SK-N-SH (cell line): ENCODE measurements around the gene GPR61. TPM values are rescaled to one million over a fixed set of nuclear protein-coding genes. Genes with fewer than 3 reads are reported as not detected.

ENCODE experiments used
- CTCF ChIA-PET: fragments of 300-600, 350-600 bp; formaldehyde crosslinking; extraction: SDS; loops from one replicate; lab custom pipeline; 2021; lab: Yijun Ruan, JAX
- POLR2A ChIA-PET: fragments of 350-600 bp; sonication (Branson Sonifier 250); formaldehyde crosslinking; extraction: SDS; loops from one replicate; lab custom pipeline; 2020; ENCODE audit warnings: antibody characterized with exemption, inconsistent platforms; lab: Yijun Ruan, JAX
- DNase-seq: peaks from one replicate; pipeline ENCODE4 v3.0.0; 2012
- H2AFZ ChIP-seq: fragments of 200-600 bp; sonication (generic); 2 replicates; pipeline ENCODE4 v1.8.1; 2016; ENCODE audit warnings: antibody characterized with exemption, mild to moderate bottlenecking, low read depth
- H3F3A ChIP-seq: fragments of 200-600 bp; sonication (generic); replicated peaks from 2 replicates; pipeline ENCODE3; 2016; ENCODE audit warnings: antibody characterized with exemption, mild to moderate bottlenecking; ENCODE audit not compliant: insufficient read depth
- H3K27ac ChIP-seq, 2 experiments: fragments of 200-500 bp in 1 of 2; fragments of 200-600 bp in 1 of 2; sonication (Bioruptor generic) in 1 of 2; sonication (generic), shearing (Covaris generic) in 1 of 2; 2 replicates each; pipeline versions ENCODE4 v1.5.1 to v1.6.1; 2014 to 2016; ENCODE audit warnings: low read depth in 2 of 2, inconsistent platforms in 1 of 2, low read length in 1 of 2, mild to moderate bottlenecking in 1 of 2, mixed read lengths in 1 of 2
- H3K27me3 ChIP-seq: fragments of 200-600 bp; sonication (generic), shearing (Covaris generic); 2 replicates; pipeline ENCODE4 v1.6.1; 2016; ENCODE audit warnings: mixed run types; ENCODE audit not compliant: insufficient read depth
- H3K36me3 ChIP-seq, 2 experiments: fragments of 200-500 bp in 1 of 2; fragments of 200-600 bp in 1 of 2; sonication (Bioruptor generic) in 1 of 2; sonication (generic) in 1 of 2; replicated peaks in 1 of 2; 2 replicates each; pipeline versions ENCODE3 to v1.5.1; 2014 to 2016; ENCODE audit warnings: low read length in 1 of 2, mild to moderate bottlenecking in 1 of 2; ENCODE audit not compliant: insufficient read depth in 2 of 2, control insufficient read depth in 1 of 2
- H3K4me1 ChIP-seq, 2 experiments: fragments of 200-500 bp in 1 of 2; fragments of 200-600 bp in 1 of 2; sonication (Bioruptor generic) in 1 of 2; sonication (generic), shearing (Covaris generic) in 1 of 2; 2 replicates each; pipeline versions ENCODE4 v1.5.1 to v1.6.1; 2014 to 2016; ENCODE audit warnings: low read depth in 1 of 2, low read length in 1 of 2, mixed run types in 1 of 2; ENCODE audit not compliant: insufficient read depth in 2 of 2, control insufficient read depth in 1 of 2
- H3K4me2 ChIP-seq: fragments of 200-600 bp; sonication (generic), shearing (Covaris generic); 2 replicates; pipeline ENCODE4 v1.6.1; 2017; ENCODE audit warnings: mixed run types
- H3K4me3 ChIP-seq, 2 experiments: fragments of 200-500 bp in 1 of 2; fragments of 200-600 bp in 1 of 2; sonication (Bioruptor generic) in 1 of 2; sonication (generic), shearing (Covaris generic) in 1 of 2; 2 replicates each; pipeline versions ENCODE4 v1.5.1 to v1.8.1; 2014 to 2016; ENCODE audit warnings: low read depth in 2 of 2, inconsistent platforms in 1 of 2, low read length in 1 of 2, mild to moderate bottlenecking in 1 of 2, mixed read lengths in 1 of 2, moderate library complexity in 1 of 2
- H3K79me2 ChIP-seq: fragments of 200-600 bp; sonication (generic); 2 replicates; pipeline ENCODE4 v1.8.1; 2017; ENCODE audit warnings: mild to moderate bottlenecking; ENCODE audit not compliant: insufficient read depth
- H3K9ac ChIP-seq: fragments of 200-600 bp; sonication (generic); 2 replicates; pipeline ENCODE4 v1.6.1; 2017; ENCODE audit warnings: mixed run types
- H3K9me2 ChIP-seq: fragments of 200-600 bp; sonication (generic); 2 replicates; pipeline ENCODE4 v1.6.1; 2017; ENCODE audit warnings: mixed run types
- H3K9me3 ChIP-seq: fragments of 200-600 bp; sonication (generic); 2 replicates; pipeline ENCODE4 v1.6.1; 2017; ENCODE audit warnings: mixed run types, mild to moderate bottlenecking, moderate library complexity
- H4K20me1 ChIP-seq: fragments of 200-600 bp; sonication (generic); 2 replicates; pipeline ENCODE4 v1.6.1; 2017; ENCODE audit warnings: mild to moderate bottlenecking, mixed run types; ENCODE audit not compliant: insufficient read depth
- ELF1 ChIP-seq: IDR thresholded peaks from 2 replicates; pipeline ENCODE4 v1.4.0; 2012
- EP300 ChIP-seq, 2 experiments: IDR thresholded peaks; 2 replicates each; pipeline versions ENCODE4 v1.4.0 to v1.6.1; 2012; ENCODE audit warnings: borderline replicate concordance in 1 of 2, low read depth in 1 of 2, low read length in 1 of 2
- EZH2phosphoT487 ChIP-seq: fragments of 200-600 bp; sonication (generic); IDR thresholded peaks from 2 replicates; pipeline ENCODE4 v1.6.1; 2017; ENCODE audit warnings: low read depth, mixed run types, mild to moderate bottlenecking, antibody characterized with exemption, moderate library complexity, borderline replicate concordance
- FOXJ3 ChIP-seq: sonication (generic); formaldehyde crosslinking; IDR thresholded peaks from 2 replicates; pipeline ENCODE4 v1.5.1; 2020; ENCODE audit warnings: mild to moderate bottlenecking, missing genetic modification reagents
- FOXM1 ChIP-seq: IDR thresholded peaks from 2 replicates; pipeline ENCODE4 v1.4.0; 2012; ENCODE audit warnings: low read depth, mild to moderate bottlenecking
- GABPA ChIP-seq: IDR thresholded peaks from 2 replicates; pipeline ENCODE4 v1.4.0; 2012; ENCODE audit warnings: low read depth, mild to moderate bottlenecking
- GATA2 ChIP-seq: sonication (generic); formaldehyde crosslinking; IDR thresholded peaks from 2 replicates; pipeline ENCODE4 v1.5.0; 2020; ENCODE audit warnings: mild to moderate bottlenecking, missing genetic modification reagents
- JUND ChIP-seq: IDR thresholded peaks from 2 replicates; pipeline ENCODE4 v1.4.0; 2012
- MXI1 ChIP-seq: IDR thresholded peaks from 2 replicates; pipeline ENCODE4 v1.6.1; 2012; ENCODE audit warnings: mild to moderate bottlenecking, low read depth, low read length, improper control_type of control experiment
- NFIC ChIP-seq: IDR thresholded peaks from 2 replicates; pipeline ENCODE4 v1.4.0; 2012; ENCODE audit warnings: borderline replicate concordance
- NRF1 ChIP-seq: IDR thresholded peaks from 2 replicates; pipeline ENCODE4 v1.6.1; 2012; ENCODE audit warnings: low read depth, mild to moderate bottlenecking, low read length
- POLR2AphosphoS5 ChIP-seq: IDR thresholded peaks from 2 replicates; pipeline ENCODE4 v1.6.1; 2012; ENCODE audit warnings: low read depth, low read length
- RFX5 ChIP-seq: IDR thresholded peaks from 2 replicates; pipeline ENCODE4 v1.6.1; 2012; ENCODE audit warnings: mild to moderate bottlenecking, improper control_type of control experiment, low read length
- RXRA ChIP-seq: IDR thresholded peaks from 2 replicates; pipeline ENCODE4 v1.4.0; 2012; ENCODE audit warnings: low read depth, mild to moderate bottlenecking, borderline replicate concordance
- SIN3A ChIP-seq: IDR thresholded peaks from 2 replicates; pipeline ENCODE4 v1.6.1; 2012; ENCODE audit warnings: low read depth, mild to moderate bottlenecking, low read length, moderate library complexity, borderline replicate concordance
- TAF1 ChIP-seq: IDR thresholded peaks from 2 replicates; pipeline ENCODE4 v1.6.1; 2012; ENCODE audit warnings: low read depth, mild to moderate bottlenecking, low read length, moderate library complexity, borderline replicate concordance
- TCF12 ChIP-seq: IDR thresholded peaks from 2 replicates; pipeline ENCODE4 v1.4.0; 2012
- TEAD4 ChIP-seq: IDR thresholded peaks from 2 replicates; pipeline ENCODE4 v1.4.0; 2012; ENCODE audit warnings: mild to moderate bottlenecking, borderline replicate concordance; ENCODE audit not compliant: insufficient read depth
- YY1 ChIP-seq: IDR thresholded peaks from 2 replicates; pipeline ENCODE4 v1.4.0; 2012; ENCODE audit warnings: low read depth, mild to moderate bottlenecking
- WGBS: methylation state at CpG from one replicate; pipeline ENCODE4 v1.1.6; 2017; ENCODE audit warnings: low lambda C conversion rate; 5-methylcytosine and 5-hydroxymethylcytosine counted together
- polyA plus RNA-seq, 3 experiments: library from polyadenylated mRNA; depleted of rRNA; stranded (reverse); fragments of >200 nt; gene quantifications; 2 replicates each; pipeline ENCODE4 v1.2.3, GENCODE V29; 2012
- TF ChIP-seq, protein P1 (sequence below): fragments of 150-350 bp; IDR thresholded peaks from 2 replicates; pipeline ENCODE4 v1.6.1; 2016; ENCODE audit warnings: mild to moderate bottlenecking, low read depth, low read length
- TF ChIP-seq, protein P2 (sequence below): fragments of 150-350 bp; IDR thresholded peaks from 2 replicates; pipeline ENCODE4 v1.6.1; 2017; ENCODE audit warnings: antibody characterized with exemption, low read length, low read depth, borderline replicate concordance
- TF ChIP-seq, protein P3 (sequence below): IDR thresholded peaks from 2 replicates; pipeline ENCODE4; 2012
- TF ChIP-seq, protein P4 (sequence below): IDR thresholded peaks from 2 replicates; pipeline ENCODE4 v1.4.0; 2012; ENCODE audit warnings: low read depth, borderline replicate concordance
- TF ChIP-seq, protein P5 (sequence below): IDR thresholded peaks from 2 replicates; pipeline ENCODE4 v1.4.0; 2012; ENCODE audit warnings: low read depth
- TF ChIP-seq, protein P6 (sequence below): fragments of 200-600 bp; sonication (generic); IDR thresholded peaks from 2 replicates; pipeline ENCODE4 v1.6.1; 2017; ENCODE audit warnings: antibody characterized with exemption, mild to moderate bottlenecking, moderate library complexity

Gene GPR61
- polyA plus RNA-seq, 1 of the 3 experiments (the other 2 are of a cell fraction): not detected

DNA sequence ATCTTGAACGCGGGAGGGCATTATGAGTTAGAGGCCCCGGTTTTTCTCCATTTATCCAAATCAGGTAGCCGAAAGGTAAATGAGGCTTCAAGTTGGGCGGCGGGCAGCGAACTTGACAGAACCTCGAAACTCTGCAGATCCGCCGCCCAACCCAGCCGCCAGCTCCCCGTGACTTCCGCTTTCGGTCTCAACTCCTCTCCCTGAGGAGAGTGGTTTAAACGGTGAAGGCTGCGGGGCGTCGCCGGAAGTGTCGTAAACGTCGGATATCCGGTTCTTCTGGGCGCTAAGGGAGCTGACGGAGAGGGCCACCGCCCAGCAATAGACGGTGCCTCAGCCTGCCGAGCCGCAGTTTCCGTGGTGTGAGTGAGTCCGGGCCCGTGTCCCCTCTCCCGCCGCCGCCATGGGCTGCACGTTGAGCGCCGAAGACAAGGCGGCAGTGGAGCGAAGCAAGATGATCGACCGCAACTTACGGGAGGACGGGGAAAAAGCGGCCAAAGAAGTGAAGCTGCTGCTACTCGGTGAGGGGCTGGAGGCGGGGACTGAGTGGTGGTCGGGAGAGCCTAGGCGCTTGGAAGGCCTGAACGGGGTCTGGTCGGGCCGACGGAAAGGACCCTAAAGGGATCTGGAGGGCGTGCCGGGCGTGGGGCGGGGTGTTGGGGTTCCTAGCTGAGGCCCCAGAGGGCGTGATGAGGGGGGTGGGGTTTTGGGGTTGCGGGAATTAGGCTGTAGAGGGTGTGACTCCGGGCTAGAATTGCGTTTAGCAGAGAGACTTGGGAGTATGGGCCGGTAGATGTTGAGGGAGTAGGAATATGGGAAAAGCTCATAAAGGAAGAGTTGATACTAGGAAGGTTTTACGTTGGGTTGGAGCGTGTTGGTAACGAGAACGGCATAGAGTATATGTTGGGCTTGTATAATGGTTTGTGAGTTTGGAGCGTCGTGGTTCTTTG, 8.9 kb downstream of the GPR61 start, which contains the start of gene GNAI3:
Gene GNAI3 (plus strand): TSS at position 295 of the 947 bp plus-strand sequence. CDS start 106 bp downstream, at position 401.
- 1% methylated on average over 51 of the region's 68 CpGs for WGBS
- Histone ChIP-seq H3K9ac (peak within 1 kb of the TSS; percentile 93), H3F3A (peaks cover 4% of the 10 kb centered on the region), H3K4me3 (peak within 1 kb of the TSS; percentile 80 to 88), H3K27me3 (no peaks in the 10 kb centered on the region), H3K36me3 (peaks cover 0 to 3% of the 10 kb centered on the region in 2 experiments), H3K27ac (peak within 1 kb of the TSS; percentile 88 to 93), H3K79me2 (peaks cover 66% of the 10 kb centered on the region), H3K9me3 (no peaks in the 10 kb centered on the region), H2AFZ (peak within 1 kb of the TSS; percentile 89), H3K4me1 (peaks cover 3 to 20% of the 10 kb centered on the region in 2 experiments; a peak in 3 of 4 replicates), H3K4me2 (peak within 1 kb of the TSS; percentile 80), H4K20me1 (peaks cover 46% of the 10 kb centered on the region), H3K9me2 (no peaks in the 10 kb centered on the region)
- CTCF ChIA-PET: interaction anchor here (0.6 to 4.7 kb wide), 28 partner anchors 13 to 912 kb away, joined by 3 to 60 read pairs (median 4); partner anchors contain the start of genes AHCYL1, ATXN7L2 and CYB561D1
- POLR2A ChIA-PET: interaction anchor here (0.6 to 2.7 kb wide), 22 partner anchors 12 to 665 kb away, joined by 3 to 44 read pairs (median 4); partner anchors contain the start of genes AHCYL1, AMPD2, GNAT2 and GSTM4
- DNase-seq: peak; percentile 90
- TF ChIP-seq FOXM1 (no peak), JUND (no peak), ELF1 (peak; percentile 87), GATA2 (CRISPR knock-in tag) (0 out of 2 replicates have a peak, but pooled peaks have one; percentile 6), RXRA (no peak), MXI1 (peak; percentile 91), GABPA (peak; percentile 93), TEAD4 (no peak), EZH2phosphoT487 (no peak), TAF1 (peak; percentile 96), TCF12 (no peak), YY1 (peak; percentile 54; the same call in 1 of the 2 replicates), FOXJ3 (CRISPR knock-in tag) (no peak; the same call in 1 of the 2 replicates), NFIC (no peak), NRF1 (no peak), RFX5 (peak; percentile 58; the same call in 1 of the 2 replicates), EP300 (IDR thresholded peaks at IDR 0.05; ENCODE audit: borderline replicate concordance in 1 of 2, low read depth in 1 of 2, low read length in 1 of 2) (peak in 1 of 2 experiments; percentile 33; a peak in 1 of 4 replicates), POLR2AphosphoS5 (peak; percentile 98), SIN3A (0 out of 2 replicates have a peak, but pooled peaks have one; percentile 64)
- TF ChIP-seq, protein P1, sequence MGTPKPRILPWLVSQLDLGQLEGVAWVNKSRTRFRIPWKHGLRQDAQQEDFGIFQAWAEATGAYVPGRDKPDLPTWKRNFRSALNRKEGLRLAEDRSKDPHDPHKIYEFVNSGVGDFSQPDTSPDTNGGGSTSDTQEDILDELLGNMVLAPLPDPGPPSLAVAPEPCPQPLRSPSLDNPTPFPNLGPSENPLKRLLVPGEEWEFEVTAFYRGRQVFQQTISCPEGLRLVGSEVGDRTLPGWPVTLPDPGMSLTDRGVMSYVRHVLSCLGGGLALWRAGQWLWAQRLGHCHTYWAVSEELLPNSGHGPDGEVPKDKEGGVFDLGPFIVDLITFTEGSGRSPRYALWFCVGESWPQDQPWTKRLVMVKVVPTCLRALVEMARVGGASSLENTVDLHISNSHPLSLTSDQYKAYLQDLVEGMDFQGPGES: no peak
- TF ChIP-seq, protein P2, sequence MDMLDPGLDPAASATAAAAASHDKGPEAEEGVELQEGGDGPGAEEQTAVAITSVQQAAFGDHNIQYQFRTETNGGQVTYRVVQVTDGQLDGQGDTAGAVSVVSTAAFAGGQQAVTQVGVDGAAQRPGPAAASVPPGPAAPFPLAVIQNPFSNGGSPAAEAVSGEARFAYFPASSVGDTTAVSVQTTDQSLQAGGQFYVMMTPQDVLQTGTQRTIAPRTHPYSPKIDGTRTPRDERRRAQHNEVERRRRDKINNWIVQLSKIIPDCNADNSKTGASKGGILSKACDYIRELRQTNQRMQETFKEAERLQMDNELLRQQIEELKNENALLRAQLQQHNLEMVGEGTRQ: no peak
- TF ChIP-seq, protein P3, sequence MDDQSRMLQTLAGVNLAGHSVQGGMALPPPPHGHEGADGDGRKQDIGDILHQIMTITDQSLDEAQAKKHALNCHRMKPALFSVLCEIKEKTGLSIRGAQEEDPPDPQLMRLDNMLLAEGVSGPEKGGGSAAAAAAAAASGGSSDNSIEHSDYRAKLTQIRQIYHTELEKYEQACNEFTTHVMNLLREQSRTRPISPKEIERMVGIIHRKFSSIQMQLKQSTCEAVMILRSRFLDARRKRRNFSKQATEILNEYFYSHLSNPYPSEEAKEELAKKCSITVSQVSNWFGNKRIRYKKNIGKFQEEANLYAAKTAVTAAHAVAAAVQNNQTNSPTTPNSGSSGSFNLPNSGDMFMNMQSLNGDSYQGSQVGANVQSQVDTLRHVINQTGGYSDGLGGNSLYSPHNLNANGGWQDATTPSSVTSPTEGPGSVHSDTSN: no peak
- TF ChIP-seq, protein P4, sequence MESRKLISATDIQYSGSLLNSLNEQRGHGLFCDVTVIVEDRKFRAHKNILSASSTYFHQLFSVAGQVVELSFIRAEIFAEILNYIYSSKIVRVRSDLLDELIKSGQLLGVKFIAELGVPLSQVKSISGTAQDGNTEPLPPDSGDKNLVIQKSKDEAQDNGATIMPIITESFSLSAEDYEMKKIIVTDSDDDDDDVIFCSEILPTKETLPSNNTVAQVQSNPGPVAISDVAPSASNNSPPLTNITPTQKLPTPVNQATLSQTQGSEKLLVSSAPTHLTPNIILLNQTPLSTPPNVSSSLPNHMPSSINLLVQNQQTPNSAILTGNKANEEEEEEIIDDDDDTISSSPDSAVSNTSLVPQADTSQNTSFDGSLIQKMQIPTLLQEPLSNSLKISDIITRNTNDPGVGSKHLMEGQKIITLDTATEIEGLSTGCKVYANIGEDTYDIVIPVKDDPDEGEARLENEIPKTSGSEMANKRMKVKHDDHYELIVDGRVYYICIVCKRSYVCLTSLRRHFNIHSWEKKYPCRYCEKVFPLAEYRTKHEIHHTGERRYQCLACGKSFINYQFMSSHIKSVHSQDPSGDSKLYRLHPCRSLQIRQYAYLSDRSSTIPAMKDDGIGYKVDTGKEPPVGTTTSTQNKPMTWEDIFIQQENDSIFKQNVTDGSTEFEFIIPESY: no peak
- TF ChIP-seq, protein P5, sequence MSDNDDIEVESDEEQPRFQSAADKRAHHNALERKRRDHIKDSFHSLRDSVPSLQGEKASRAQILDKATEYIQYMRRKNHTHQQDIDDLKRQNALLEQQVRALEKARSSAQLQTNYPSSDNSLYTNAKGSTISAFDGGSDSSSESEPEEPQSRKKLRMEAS: peak; percentile 72
- TF ChIP-seq, protein P6, sequence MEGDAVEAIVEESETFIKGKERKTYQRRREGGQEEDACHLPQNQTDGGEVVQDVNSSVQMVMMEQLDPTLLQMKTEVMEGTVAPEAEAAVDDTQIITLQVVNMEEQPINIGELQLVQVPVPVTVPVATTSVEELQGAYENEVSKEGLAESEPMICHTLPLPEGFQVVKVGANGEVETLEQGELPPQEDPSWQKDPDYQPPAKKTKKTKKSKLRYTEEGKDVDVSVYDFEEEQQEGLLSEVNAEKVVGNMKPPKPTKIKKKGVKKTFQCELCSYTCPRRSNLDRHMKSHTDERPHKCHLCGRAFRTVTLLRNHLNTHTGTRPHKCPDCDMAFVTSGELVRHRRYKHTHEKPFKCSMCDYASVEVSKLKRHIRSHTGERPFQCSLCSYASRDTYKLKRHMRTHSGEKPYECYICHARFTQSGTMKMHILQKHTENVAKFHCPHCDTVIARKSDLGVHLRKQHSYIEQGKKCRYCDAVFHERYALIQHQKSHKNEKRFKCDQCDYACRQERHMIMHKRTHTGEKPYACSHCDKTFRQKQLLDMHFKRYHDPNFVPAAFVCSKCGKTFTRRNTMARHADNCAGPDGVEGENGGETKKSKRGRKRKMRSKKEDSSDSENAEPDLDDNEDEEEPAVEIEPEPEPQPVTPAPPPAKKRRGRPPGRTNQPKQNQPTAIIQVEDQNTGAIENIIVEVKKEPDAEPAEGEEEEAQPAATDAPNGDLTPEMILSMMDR: no peak
